Uterus (tissue), 4 donors: Measurements from ENCODE around the gene MSANTD7. TPM values are rescaled to one million over a fixed set of nuclear protein-coding genes. Genes with fewer than 3 reads are reported as not detected.
A peak's percentile ranks its signal among the peaks of the same experiment; 100 is the strongest.

ENCODE experiments used
- DNase-seq, 2 donors: peaks; one replicate each; pipeline ENCODE4 v3.0.0-alpha.2; 2019 to 2020
- H3K27ac ChIP-seq, 2 donors: fragments of 200-600 bp; sonication (generic); 1 replicate in 1 of 2; 2 replicates in 1 of 2; pipeline ENCODE4 v1.5.1; 2016 to 2018
- H3K27me3 ChIP-seq, 2 donors: fragments of 200-600 bp; sonication (generic); one replicate each; pipeline ENCODE4 v1.5.1; 2018 to 2019; ENCODE audit warnings: control low read depth in 1 of 2
- H3K36me3 ChIP-seq, 2 donors: fragments of 200-600 bp; sonication (generic); one replicate each; pipeline ENCODE4 v1.5.1; 2019; ENCODE audit warnings: control low read depth in 1 of 2
- H3K4me1 ChIP-seq, 2 donors: fragments of 200-600 bp; sonication (generic); one replicate each; pipeline ENCODE4 v1.5.1; 2018 to 2019; ENCODE audit warnings: control low read depth in 1 of 2
- H3K4me3 ChIP-seq, 2 donors: fragments of 200-600 bp; sonication (generic); 1 replicate in 1 of 2; 2 replicates in 1 of 2; pipeline ENCODE4 v1.5.1; 2018 to 2019; ENCODE audit warnings: mild to moderate bottlenecking in 1 of 2
- H3K9me3 ChIP-seq, 2 donors: fragments of 200-600 bp; sonication (generic); one replicate each; pipeline ENCODE4 v1.5.1; 2019; ENCODE audit warnings: control low read depth in 1 of 2
- CTCF ChIP-seq, 4 experiments: fragments of 200-600 bp in 2 of 4; fragments of 450-650 bp in 2 of 4; sonication (generic) in 2 of 4; IDR thresholded peaks; one replicate each; pipeline ENCODE4 v1.5.1; 2016 to 2019; ENCODE audit warnings: antibody characterized with exemption in 4 of 4, mild to moderate bottlenecking in 2 of 4, moderate library complexity in 1 of 4
- POLR2A ChIP-seq, 2 donors: fragments of 450-650 bp; IDR thresholded peaks; one replicate each; pipeline ENCODE4 v1.6.1; 2016; ENCODE audit warnings: antibody characterized with exemption in 2 of 2, mild to moderate bottlenecking in 1 of 2, moderate library complexity in 1 of 2
- intact Hi-C: fragments of 100-400 bp; cut with DNase I; formaldehyde crosslinking; loops from one replicate; pipeline ENCODE4 v1.15.1; 2023; ENCODE audit warnings: low total_unique reads
- total RNA-seq, 4 donors: library from RNA; depleted of rRNA in 3 of 4; stranded (reverse); fragments of >200 nt in 3 of 4; gene quantifications; one replicate each; pipeline versions ENCODE4 v1.1.0 to v1.2.4, GENCODE V29; 2014 to 2023
- donor health status: DM: yes; HTN: yes; CAD: no.

MSANTD7 gene
- total RNA-seq, 4 donors from 2014 or later = 3.2 to 23.2 (median 8.6) TPM

GRCh38 chr10:14878266-14879123 lies 40.4 kb downstream of the MSANTD7 start, which contains the start of gene SUV39H2:
Gene SUV39H2, plus strand, starts transcription at chr10:14878866. Its CDS starts 23 bp downstream, at chr10:14878889.
- H3K4me1 ChIP-seq = no peaks in the 10 kb centered on the region
- intact Hi-C loops = no loop called here
- no peaks in the 10 kb centered on the region for H3K27me3 ChIP-seq
- DNase-seq = peak; percentile 93 to 97
- TF ChIP-seq CTCF (IDR thresholded peaks at IDR 0.05) (peak; percentile 11 to 25 (median 22)), POLR2A (IDR thresholded peaks at IDR 0.05) (peak; percentile 55 to 86)
- H3K27ac ChIP-seq = peak within 1 kb of the TSS; percentile 95
- H3K4me3 ChIP-seq = peak within 1 kb of the TSS; percentile 73 to 97
- no peaks in the 10 kb centered on the region for H3K9me3 ChIP-seq
- H3K36me3 ChIP-seq = no peaks in the 10 kb centered on the region

GRCh38 chr10:14879124-14879927 lies 41.2 kb downstream of the MSANTD7 start:
- intact Hi-C loops = no loop called here

GRCh38 chr10:14879928-14880193 lies 41.8 kb downstream of the MSANTD7 start:
- Histone ChIP-seq H3K9me3 (no peaks in the 10 kb centered on the region), H3K4me1 (no peaks in the 10 kb centered on the region), H3K27me3 (no peaks in the 10 kb centered on the region), H3K27ac (no peak overlapping the region), H3K4me3 (peak overlapping the region; percentile 58 to 73), H3K36me3 (no peaks in the 10 kb centered on the region)
- TF ChIP-seq POLR2A (IDR thresholded peaks at IDR 0.05) (no peak), CTCF (IDR thresholded peaks at IDR 0.05) (no peak)
- intact Hi-C loops = no loop called here
- DNase-seq = no peak

More at GRCh38 chr10:14879124-14879927, 41.2 kb downstream of the MSANTD7 start:
- peak overlapping the region; percentile 58 to 73 for H3K4me3 ChIP-seq
- no peaks in the 10 kb centered on the region for H3K27me3 ChIP-seq
- H3K36me3 ChIP-seq = no peaks in the 10 kb centered on the region
- H3K27ac ChIP-seq = peak overlapping the region; percentile 73 to 95
- H3K9me3 ChIP-seq = no peaks in the 10 kb centered on the region
- H3K4me1 ChIP-seq = no peaks in the 10 kb centered on the region
- peak in 1 of 2 donors; percentile 29 for DNase-seq
- TF ChIP-seq POLR2A (IDR thresholded peaks at IDR 0.05) (no peak), CTCF (IDR thresholded peaks at IDR 0.05) (no peak)

- no peak overlapping the region for H3K4me3 ChIP-seq
- no peak for DNase-seq
Measured at GRCh38 chr10:14880229-14880628, 42.1 kb downstream of the MSANTD7 start.

More at GRCh38 chr10:14880229-14880628, 42.1 kb downstream of the MSANTD7 start:
- no peaks in the 10 kb centered on the region for H3K36me3 ChIP-seq
- H3K27me3 ChIP-seq = no peaks in the 10 kb centered on the region
- intact Hi-C loops = no loop called here
- H3K4me1 ChIP-seq = no peaks in the 10 kb centered on the region
- H3K27ac ChIP-seq = no peak overlapping the region
- no peaks in the 10 kb centered on the region for H3K9me3 ChIP-seq
- TF ChIP-seq CTCF (IDR thresholded peaks at IDR 0.05) (no peak), POLR2A (IDR thresholded peaks at IDR 0.05) (no peak)
